H9 (cell line): ENCODE results near the gene F2RL3. TPM values are rescaled to one million over a fixed set of nuclear protein-coding genes. Genes with fewer than 3 reads are reported as not detected.

Experiments used
- DNase-seq: peaks from one replicate; pipeline ENCODE4 v3.0.0-alpha.2; 2017
- H2AFZ ChIP-seq: one replicate; pipeline ENCODE4 v1.6.1; 2013; ENCODE audit warnings: mild to moderate bottlenecking, low read length, control low read depth, moderate library complexity
- H2AK5ac ChIP-seq: 2 replicates; pipeline ENCODE4 v1.6.1; 2013; ENCODE audit warnings: low read length, control low read depth, mixed read lengths; ENCODE audit not compliant: insufficient read length
- H2BK120ac ChIP-seq: one replicate; pipeline ENCODE4 v1.6.1; 2013; ENCODE audit warnings: low read depth, mild to moderate bottlenecking, low read length, control low read depth, inconsistent platforms; ENCODE audit not compliant: poor library complexity, severe bottlenecking
- H2BK12ac ChIP-seq: 2 replicates; pipeline ENCODE4 v1.6.1; 2013; ENCODE audit warnings: low read length, control low read depth, mixed read lengths, low read depth; ENCODE audit not compliant: insufficient read length
- H2BK15ac ChIP-seq: 2 replicates; pipeline ENCODE4 v1.6.1; 2013; ENCODE audit warnings: low read depth, low read length, control low read depth
- H2BK20ac ChIP-seq: one replicate; pipeline ENCODE4 v1.6.1; 2013; ENCODE audit warnings: low read depth, mild to moderate bottlenecking, low read length, control low read depth, inconsistent platforms; ENCODE audit not compliant: poor library complexity, severe bottlenecking
- H2BK5ac ChIP-seq: 2 replicates; pipeline ENCODE4 v1.6.1; 2013; ENCODE audit warnings: low read length, control low read depth, mixed read lengths; ENCODE audit not compliant: insufficient read length
- H3K14ac ChIP-seq: 2 replicates; pipeline ENCODE4 v1.6.1; 2013; ENCODE audit warnings: low read length, control low read depth; ENCODE audit not compliant: insufficient read depth
- H3K18ac ChIP-seq: 2 replicates; pipeline ENCODE4 v1.6.1; 2013; ENCODE audit warnings: low read depth, mild to moderate bottlenecking, mixed read lengths, low read length, control low read depth; ENCODE audit not compliant: insufficient read length
- H3K23ac ChIP-seq: 2 replicates; pipeline ENCODE4 v1.6.1; 2013; ENCODE audit warnings: low read length, control low read depth, mixed read lengths, low read depth; ENCODE audit not compliant: insufficient read length
- H3K23me2 ChIP-seq: 2 replicates; pipeline ENCODE4 v1.6.1; 2013; ENCODE audit warnings: low read depth, mild to moderate bottlenecking, mixed read lengths, low read length, control low read depth; ENCODE audit not compliant: insufficient read length, poor library complexity, severe bottlenecking
- H3K27ac ChIP-seq: 2 replicates; pipeline ENCODE4 v1.5.1; 2013; ENCODE audit warnings: low read length, control low read depth, mixed read lengths, low read depth; ENCODE audit not compliant: insufficient read length
- H3K27me3 ChIP-seq: 2 replicates; pipeline ENCODE4 v1.6.1; 2013; ENCODE audit warnings: low read length, control low read depth, inconsistent platforms; ENCODE audit not compliant: insufficient read depth
- H3K4ac ChIP-seq: 2 replicates; pipeline ENCODE4 v1.6.1; 2013; ENCODE audit warnings: low read depth, mild to moderate bottlenecking, control low read depth, inconsistent platforms, low read length, moderate library complexity
- H3K4me1 ChIP-seq: 2 replicates; pipeline ENCODE4 v1.6.1; 2013; ENCODE audit warnings: low read length, control low read depth, inconsistent platforms; ENCODE audit not compliant: insufficient read depth
- H3K4me2 ChIP-seq: 2 replicates; pipeline ENCODE4 v1.6.1; 2013; ENCODE audit warnings: low read length, control low read depth, mixed read lengths; ENCODE audit not compliant: insufficient read length, insufficient read depth
- H3K56ac ChIP-seq: 2 replicates; pipeline ENCODE4 v1.6.1; 2013; ENCODE audit warnings: low read depth, mild to moderate bottlenecking, mixed read lengths, low read length, control low read depth; ENCODE audit not compliant: insufficient read length
- H3K79me1 ChIP-seq: 2 replicates; pipeline ENCODE4 v1.6.1; 2013; ENCODE audit warnings: low read depth, mild to moderate bottlenecking, moderate library complexity, low read length, control low read depth, inconsistent platforms; ENCODE audit not compliant: insufficient read depth, poor library complexity, severe bottlenecking
- H3K79me2 ChIP-seq: 2 replicates; pipeline ENCODE4 v1.6.1; 2013; ENCODE audit warnings: low read length, control low read depth, inconsistent platforms; ENCODE audit not compliant: insufficient read depth
- H3K9ac ChIP-seq: 2 replicates; pipeline ENCODE4 v1.6.1; 2013; ENCODE audit warnings: low read length, control low read depth, mixed read lengths; ENCODE audit not compliant: insufficient read length; ENCODE audit errors: extremely low read depth
- H3K9me3 ChIP-seq: one replicate; pipeline ENCODE4 v1.6.1; 2013; ENCODE audit warnings: low read depth, low read length, inconsistent platforms; ENCODE audit not compliant: control insufficient read depth
- H3T11ph ChIP-seq: one replicate; pipeline ENCODE4 v1.6.1; 2013; ENCODE audit warnings: mild to moderate bottlenecking, low read length, control low read depth, inconsistent platforms
- H4K20me1 ChIP-seq: one replicate; pipeline ENCODE4 v1.6.1; 2013; ENCODE audit not compliant: control insufficient read depth, insufficient read length, insufficient read depth
- H4K5ac ChIP-seq: 2 replicates; pipeline ENCODE4 v1.6.1; 2013; ENCODE audit warnings: low read depth, mild to moderate bottlenecking, mixed read lengths, low read length, control low read depth; ENCODE audit not compliant: insufficient read length
- H4K8ac ChIP-seq: replicated peaks from 2 replicates; pipeline ENCODE4 v1.6.1; 2013; ENCODE audit warnings: low read length, control low read depth, mixed read lengths, low read depth; ENCODE audit not compliant: insufficient read length
- H4K91ac ChIP-seq: 2 replicates; pipeline ENCODE4 v1.6.1; 2013; ENCODE audit warnings: low read depth, mild to moderate bottlenecking, moderate library complexity, mixed read lengths, low read length, control low read depth; ENCODE audit not compliant: insufficient read length
- H3K27ac Mint-ChIP-seq, 3 experiments: 2 replicates in 2 of 3; 3 replicates in 1 of 3; pipeline ENCODE4 v1.8.0; 2020 to 2021; ENCODE audit warnings: mixed read lengths in 3 of 3, mild to moderate bottlenecking in 1 of 3, moderate library complexity in 1 of 3
- H3K27me3 Mint-ChIP-seq: 2 replicates; pipeline ENCODE4 v1.8.0; 2021; ENCODE audit warnings: low read depth, mild to moderate bottlenecking, moderate library complexity, mixed read lengths
- H3K36me3 Mint-ChIP-seq, 3 experiments: 2 replicates in 2 of 3; 3 replicates in 1 of 3; pipeline ENCODE4 v1.8.0; 2020 to 2021; ENCODE audit warnings: low read depth in 3 of 3, mixed read lengths in 3 of 3; ENCODE audit not compliant: insufficient read depth in 1 of 3
- H3K4me1 Mint-ChIP-seq, 2 experiments: 2 replicates each; pipeline ENCODE4 v1.8.0; 2020; ENCODE audit warnings: mixed read lengths in 2 of 2
- H3K4me3 Mint-ChIP-seq, 2 experiments: 2 replicates in 1 of 2; 3 replicates in 1 of 2; pipeline ENCODE4 v1.8.0; 2020 to 2021; ENCODE audit warnings: mild to moderate bottlenecking in 2 of 2, mixed read lengths in 2 of 2, moderate library complexity in 1 of 2
- H3K9me3 Mint-ChIP-seq, 2 experiments: 2 replicates in 1 of 2; 3 replicates in 1 of 2; pipeline ENCODE4 v1.8.0; 2020; ENCODE audit warnings: mild to moderate bottlenecking in 2 of 2, mixed read lengths in 2 of 2, moderate library complexity in 1 of 2
- CTCF ChIP-seq: fragments of 200-600 bp; sonication (generic); conservative IDR thresholded peaks from 3 replicates; pipeline ENCODE4 v1.8.0; 2021; ENCODE audit warnings: antibody characterized with exemption, mild to moderate bottlenecking
- WGBS: extraction: QIAGEN DNeasy Blood & Tissue Kit; methylation state at CpG from one replicate; pipeline ENCODE4 v1.1.7; 2013; ENCODE audit warnings: missing lambda C conversion rate, low lambda C conversion rate, mixed read lengths; ENCODE audit not compliant: insufficient read length; ENCODE audit errors: extremely low coverage; 5-methylcytosine and 5-hydroxymethylcytosine counted together
- total RNA-seq: library from RNA; stranded (reverse); gene quantifications from 2 replicates; pipeline ENCODE4 v1.2.1, GENCODE V29; 2021

F2RL3 gene
- total RNA-seq, 1 experiment from 2014 or later, result not detected

- H2BK5ac ChIP-seq, result no peak overlapping the region
- no peak overlapping the region for H3K56ac ChIP-seq
- no peaks in the 10 kb centered on the region for H3K79me2 ChIP-seq
- H4K5ac ChIP-seq, result no peak overlapping the region
- H2BK15ac ChIP-seq, result no peak overlapping the region
- H2AK5ac ChIP-seq, result no peak overlapping the region
- Mint-ChIP-seq H3K4me1 (no peaks in the 10 kb centered on the region), H3K36me3 (peaks cover 8 to 22% (median 10%) of the 10 kb centered on the region in 3 experiments; a peak in 6 of 7 replicates), H3K27ac (no peak overlapping the region), H3K4me3 (no peak overlapping the region), H3K9me3 (peaks cover 22 to 25% of the 10 kb centered on the region in 2 experiments), H3K27me3 (peaks cover 10% of the 10 kb centered on the region)
- H4K20me1 ChIP-seq, result no peaks in the 10 kb centered on the region
- no peak overlapping the region for H3K4ac ChIP-seq
- H4K8ac ChIP-seq, result no peak overlapping the region
- no peak for DNase-seq
- no peak overlapping the region for H3K27ac ChIP-seq
- H3K14ac ChIP-seq, result no peak overlapping the region
- no CpG with 5 or more reads among the region's 5 CpGs for WGBS
- H3K4me1 ChIP-seq, result no peaks in the 10 kb centered on the region
- no peak overlapping the region for H2BK20ac ChIP-seq
- no peak overlapping the region for H3K23ac ChIP-seq
- no peak overlapping the region for H3K18ac ChIP-seq
- H3K79me1 ChIP-seq, result no peaks in the 10 kb centered on the region
- no peak overlapping the region for H3K9ac ChIP-seq
- no peaks in the 10 kb centered on the region for H3K27me3 ChIP-seq
- no peak overlapping the region for H4K91ac ChIP-seq
- H3T11ph ChIP-seq, result no peak overlapping the region
- no peak for TF ChIP-seq CTCF
- H2BK120ac ChIP-seq, result no peak overlapping the region
- no peak overlapping the region for H2AFZ ChIP-seq
- no peaks in the 10 kb centered on the region for H3K9me3 ChIP-seq
- H2BK12ac ChIP-seq, result no peak overlapping the region
- H3K4me2 ChIP-seq, result no peak overlapping the region
- no peaks in the 10 kb centered on the region for H3K23me2 ChIP-seq
Measured at GRCh38 chr19:16930753-16931152, 42.0 kb downstream of the F2RL3 start.
